Endothelial cell (in vitro differentiated cells): ENCODE measurements around the gene CSNK1G1. TPM values are rescaled to one million over a fixed set of nuclear protein-coding genes. Genes with fewer than 3 reads are reported as not detected.

Experiments
- DNase-seq: peaks from one replicate; pipeline ENCODE4 v3.0.0; 2021; ENCODE audit warnings: low spot score
- H3K27ac Mint-ChIP-seq: one replicate; pipeline ENCODE4 v1.8.0; 2021; ENCODE audit warnings: mixed read lengths, inconsistent platforms; ENCODE audit not compliant: unreplicated experiment
- H3K27me3 Mint-ChIP-seq: one replicate; pipeline ENCODE4 v1.8.0; 2021; ENCODE audit warnings: mild to moderate bottlenecking, moderate library complexity, mixed read lengths, inconsistent platforms; ENCODE audit not compliant: unreplicated experiment
- H3K36me3 Mint-ChIP-seq: one replicate; pipeline ENCODE4 v1.8.0; 2021; ENCODE audit warnings: mild to moderate bottlenecking, low read depth, mixed read lengths, inconsistent platforms; ENCODE audit not compliant: unreplicated experiment
- H3K4me1 Mint-ChIP-seq: one replicate; pipeline ENCODE4 v1.8.0; 2021; ENCODE audit warnings: mild to moderate bottlenecking, mixed read lengths, inconsistent platforms; ENCODE audit not compliant: unreplicated experiment
- H3K4me3 Mint-ChIP-seq: one replicate; pipeline ENCODE4 v1.8.0; 2021; ENCODE audit warnings: mild to moderate bottlenecking, mixed read lengths, inconsistent platforms; ENCODE audit not compliant: unreplicated experiment
- H3K9me3 Mint-ChIP-seq: one replicate; pipeline ENCODE4 v1.8.0; 2021; ENCODE audit warnings: mixed read lengths, inconsistent platforms; ENCODE audit not compliant: unreplicated experiment
- CTCF ChIP-seq: fragments of 200-600 bp; sonication (generic); IDR thresholded peaks from one replicate; pipeline ENCODE4 v1.5.0; 2021; ENCODE audit warnings: antibody characterized with exemption; ENCODE audit not compliant: unreplicated experiment
- total RNA-seq: library from RNA; stranded (reverse); fragmentation: NEBNext Ultra II Directional; extraction: Animal tissue kit (Norgen Biotek cat#: 25700); gene quantifications from one replicate; pipeline ENCODE4 v1.2.1, GENCODE V29; 2021; ENCODE audit not compliant: unreplicated experiment

Gene CSNK1G1
- total RNA-seq, 1 donor from 2014 or later = 22.9 TPM

DNA sequence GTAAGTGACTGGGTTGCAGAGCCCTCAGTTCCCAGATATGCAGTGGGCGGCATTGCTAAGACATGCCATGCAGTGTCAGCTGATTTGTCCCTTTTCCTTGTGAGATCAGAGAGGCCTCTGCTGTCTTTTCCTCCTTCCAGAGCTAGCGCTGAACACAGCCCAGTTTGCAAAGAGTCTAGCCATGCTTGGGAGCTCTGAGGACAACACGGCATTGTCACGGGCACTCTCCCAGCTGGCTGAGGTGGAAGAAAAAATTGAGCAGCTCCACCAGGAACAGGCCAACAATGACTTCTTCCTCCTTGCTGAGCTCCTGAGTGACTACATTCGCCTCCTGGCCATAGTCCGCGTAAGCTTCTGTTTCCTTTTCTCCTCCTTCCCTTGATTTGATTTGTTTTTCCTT, 224.4 kb downstream of the CSNK1G1 start:
- Mint-ChIP-seq H3K27ac (no peak overlapping the region), H3K4me1 (peaks cover 7% of the 10 kb centered on the region), H3K4me3 (peak overlapping the region; percentile 52), H3K9me3 (no peaks in the 10 kb centered on the region), H3K36me3 (peaks cover 52% of the 10 kb centered on the region), H3K27me3 (peaks cover 6% of the 10 kb centered on the region)
- no peak for DNase-seq
- TF ChIP-seq CTCF = no peak

- Mint-ChIP-seq H3K4me1 (peaks cover 7% of the 10 kb centered on the region), H3K4me3 (peak overlapping the region; percentile 9), H3K36me3 (peaks cover 56% of the 10 kb centered on the region), H3K27me3 (peaks cover 5% of the 10 kb centered on the region), H3K27ac (no peak overlapping the region), H3K9me3 (no peaks in the 10 kb centered on the region)
- no peak for DNase-seq
- TF ChIP-seq CTCF = no peak
These were observed 225.8 kb downstream of the CSNK1G1 start for GRCh38 chr15:64130159-64130558.

- Mint-ChIP-seq H3K36me3 (peaks cover 47% of the 10 kb centered on the region), H3K4me1 (peaks cover 3% of the 10 kb centered on the region), H3K27me3 (peaks cover 4% of the 10 kb centered on the region), H3K4me3 (no peak overlapping the region), H3K9me3 (no peaks in the 10 kb centered on the region), H3K27ac (no peak overlapping the region)
- TF ChIP-seq CTCF = no peak
- no peak for DNase-seq
These were observed 228.3 kb downstream of the CSNK1G1 start for GRCh38 chr15:64127521-64128270.

GRCh38 chr15:64125978-64126377, 230.0 kb downstream of the CSNK1G1 start:
- H3K4me3 Mint-ChIP-seq = peak overlapping the region; percentile 68
- no peak for TF ChIP-seq CTCF
- H3K4me1 Mint-ChIP-seq = no peaks in the 10 kb centered on the region
- H3K9me3 Mint-ChIP-seq = no peaks in the 10 kb centered on the region
- H3K27me3 Mint-ChIP-seq = peaks cover 2% of the 10 kb centered on the region
- no peak overlapping the region for H3K27ac Mint-ChIP-seq
- peaks cover 38% of the 10 kb centered on the region for H3K36me3 Mint-ChIP-seq
- no peak for DNase-seq

- no peaks in the 10 kb centered on the region for H3K4me1 Mint-ChIP-seq
- H3K9me3 Mint-ChIP-seq = no peaks in the 10 kb centered on the region
- no peak overlapping the region for H3K27ac Mint-ChIP-seq
- H3K27me3 Mint-ChIP-seq = peaks cover 2% of the 10 kb centered on the region
- H3K36me3 Mint-ChIP-seq = peaks cover 41% of the 10 kb centered on the region
- no peak for DNase-seq
- H3K4me3 Mint-ChIP-seq = no peak overlapping the region
- TF ChIP-seq CTCF = no peak
These were observed 233.0 kb downstream of the CSNK1G1 start for GRCh38 chr15:64122936-64123351.
